M059J (cell line): ENCODE results near the gene HPCAL4. TPM values are rescaled to one million over a fixed set of nuclear protein-coding genes. Genes with fewer than 3 reads are reported as not detected.

ENCODE experiments used
- DNase-seq: peaks from one replicate; pipeline ENCODE4 v3.0.0-alpha.2; 2012; ENCODE audit warnings: low read depth
- total RNA-seq: library from RNA; depleted of rRNA; stranded (reverse); fragments of >200 nt; shearing (Covaris generic); gene quantifications from 2 replicates; pipeline ENCODE4 v1.2.3, GENCODE V29; 2014

The HPCAL4 gene
- total RNA-seq, 1 experiment from 2014 or later, result 1.0 TPM

- DNase-seq, result peak; percentile 61
Observed at GRCh38 chr1:39701049-39701439, 9.8 kb upstream of the HPCAL4 start.

- no peak for DNase-seq
Observed at GRCh38 chr1:39700348-39700747, 9.1 kb upstream of the HPCAL4 start.

- no peak for DNase-seq
Observed at GRCh38 chr1:39699419-39699818, 8.2 kb upstream of the HPCAL4 start.

GRCh38 chr1:39698568-39698967 lies 7.3 kb upstream of the HPCAL4 start:
- DNase-seq, result no peak

GRCh38 chr1:39696448-39696847 lies 5.2 kb upstream of the HPCAL4 start:
- no peak for DNase-seq

GRCh38 chr1:39695016-39695415 lies 3.8 kb upstream of the HPCAL4 start:
- DNase-seq, result no peak

- DNase-seq, result peak; percentile 39
Observed at GRCh38 chr1:39694026-39694425, 2.8 kb upstream of the HPCAL4 start.

- no peak for DNase-seq
Observed at GRCh38 chr1:39692152-39693074, 1.2 kb upstream of the HPCAL4 start.

GRCh38 chr1:39690794-39691382 lies 345 bp downstream of the HPCAL4 start:
- DNase-seq, result no peak

- DNase-seq, result no peak
Observed at GRCh38 chr1:39690225-39690624, 1.0 kb downstream of the HPCAL4 start.

- DNase-seq, result no peak
Observed at GRCh38 chr1:39689635-39690034, 1.6 kb downstream of the HPCAL4 start.

GRCh38 chr1:39689214-39689613 lies 2.0 kb downstream of the HPCAL4 start:
- no peak for DNase-seq

GRCh38 chr1:39688706-39689105 lies 2.5 kb downstream of the HPCAL4 start:
- DNase-seq, result peak; percentile 72

- DNase-seq, result no peak
Observed at GRCh38 chr1:39687243-39687642, 4.0 kb downstream of the HPCAL4 start.

- DNase-seq, result no peak
Observed at GRCh38 chr1:39685071-39685470, 6.2 kb downstream of the HPCAL4 start.

- DNase-seq, result no peak
Observed at GRCh38 chr1:39684313-39684664, 6.9 kb downstream of the HPCAL4 start.

- no peak for DNase-seq
Observed at GRCh38 chr1:39683591-39684312, 7.5 kb downstream of the HPCAL4 start.

GRCh38 chr1:39681999-39682398 lies 9.2 kb downstream of the HPCAL4 start:
- DNase-seq, result no peak

GRCh38 chr1:39681294-39681693 lies 9.9 kb downstream of the HPCAL4 start:
- DNase-seq, result no peak

- no peak for DNase-seq
Observed at GRCh38 chr1:39680751-39681150, 10.5 kb downstream of the HPCAL4 start.

- DNase-seq, result peak; percentile 32
Observed at GRCh38 chr1:39679821-39680220, 11.4 kb downstream of the HPCAL4 start.

- no peak for DNase-seq
Observed at GRCh38 chr1:39678889-39679288, 12.3 kb downstream of the HPCAL4 start.

- DNase-seq, result no peak
Observed at GRCh38 chr1:39677645-39678044, 13.6 kb downstream of the HPCAL4 start.
